DMS 273 treated with DMSO at 0.1 percent for 48 hours (cell line): ENCODE measurements around the gene ZNF157.

Experiments
- DNase-seq: peaks from one replicate; lab custom pipeline; 2025; lab: John Stamatoyannopoulos, UW

The ZNF157 gene

DNA sequence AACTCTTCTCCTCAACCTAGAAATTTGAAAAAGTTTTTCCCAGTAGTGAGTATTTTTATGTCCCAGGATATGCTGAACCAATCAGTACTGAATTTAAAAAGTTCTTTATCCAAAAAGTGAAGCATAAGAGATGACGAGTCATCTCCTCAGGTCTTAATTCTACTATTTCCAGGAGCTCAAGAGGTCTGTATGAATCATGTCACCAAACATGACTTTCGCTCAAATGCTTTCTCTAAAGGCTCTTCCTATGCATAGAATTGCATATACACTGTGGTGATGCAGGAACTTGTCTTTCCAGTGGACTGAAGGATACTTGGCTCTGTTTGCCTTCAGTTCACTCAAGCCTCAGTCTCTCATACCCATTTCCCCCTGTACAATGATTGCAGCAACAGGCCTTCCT is 76.6 kb downstream of the ZNF157 start:
- no peak for DNase-seq

DNA sequence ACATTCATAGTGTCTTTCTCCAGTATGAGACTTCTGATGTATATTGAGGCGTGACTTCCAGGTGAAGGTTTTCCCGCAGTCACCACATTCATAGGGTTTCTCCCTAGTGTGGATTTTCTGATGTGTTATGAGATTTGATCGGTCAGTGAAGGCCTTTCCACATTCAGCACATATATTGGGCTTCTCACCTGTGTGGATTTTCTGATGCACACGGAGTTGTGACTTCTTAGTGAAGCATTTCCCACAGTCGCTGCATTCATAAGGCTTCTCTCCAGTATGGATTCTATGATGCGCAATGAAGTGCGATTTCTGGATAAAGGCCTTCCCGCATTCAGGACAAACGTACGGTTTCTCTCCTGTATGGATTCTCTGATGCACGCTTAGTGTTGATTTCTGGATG is 77.2 kb downstream of the ZNF157 start:
- DNase-seq: no peak

DNA sequence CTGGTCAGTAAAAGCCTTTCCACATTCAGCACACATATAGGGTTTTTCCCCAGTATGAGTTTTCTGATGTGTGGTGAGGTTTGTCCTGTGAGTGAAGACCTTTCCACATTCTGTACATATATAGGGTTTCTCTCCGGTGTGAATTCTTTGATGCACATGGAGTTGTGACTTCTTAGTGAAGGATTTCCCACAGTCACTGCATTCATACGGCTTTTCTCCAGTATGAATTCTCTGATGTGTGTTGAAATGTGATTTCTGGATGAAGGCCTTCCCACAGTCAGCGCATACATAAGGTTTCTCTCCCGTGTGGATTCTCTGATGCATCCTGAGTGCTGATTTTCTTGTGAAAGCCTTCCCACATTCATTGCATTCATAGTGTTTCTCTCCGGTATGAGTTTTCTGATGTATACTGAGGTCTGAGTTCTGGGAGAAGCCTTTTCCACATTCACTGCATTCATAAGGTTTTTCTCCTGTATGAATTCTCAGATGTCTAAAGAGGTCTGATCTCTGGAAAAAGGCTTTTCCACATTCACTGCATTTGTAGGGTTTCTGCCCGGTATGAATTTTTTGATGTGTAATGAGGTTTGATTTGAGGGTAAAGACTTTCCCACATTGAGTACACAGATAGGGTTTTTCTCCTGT is 77.9 kb downstream of the ZNF157 start:
- DNase-seq: no peak

DNA sequence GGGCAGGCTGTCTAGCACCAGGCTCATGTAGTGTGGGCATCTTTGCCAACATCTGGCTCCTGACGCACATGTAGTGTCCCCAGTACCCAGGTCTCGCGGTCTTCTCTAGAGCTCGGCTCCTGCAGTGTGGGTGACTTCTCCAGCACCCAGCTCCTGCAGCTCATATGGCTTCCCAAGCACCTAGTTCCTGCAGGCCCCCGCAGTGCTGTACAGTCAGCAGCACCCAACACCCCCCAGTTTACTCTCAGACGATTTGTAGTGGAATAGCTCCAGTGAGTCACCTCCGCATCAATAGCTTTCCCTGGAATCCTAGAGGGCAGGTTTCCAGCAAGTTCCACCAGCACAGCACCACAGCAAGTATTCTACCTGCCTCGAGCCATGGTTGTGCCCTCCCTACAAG is 81.7 kb downstream of the ZNF157 start:
- DNase-seq: no peak

DNA sequence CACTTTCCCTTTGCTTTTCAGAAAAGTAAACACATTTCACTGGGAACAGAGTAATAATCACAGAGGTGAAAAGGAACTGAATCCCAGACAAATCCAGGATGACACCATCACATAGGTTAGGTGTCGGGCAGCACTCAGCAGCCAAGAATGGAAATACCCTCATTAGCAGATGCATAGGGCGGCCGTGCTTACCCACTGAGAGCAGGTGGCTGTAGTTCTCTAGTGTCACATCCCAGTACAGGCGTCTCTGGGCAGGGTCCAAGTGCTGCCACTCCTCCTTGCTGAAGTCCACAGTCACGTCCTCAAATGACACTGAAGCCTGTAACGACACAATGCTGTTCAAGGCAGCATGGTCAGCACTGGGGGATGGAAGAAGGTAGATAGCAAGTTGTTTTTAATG is 85.7 kb downstream of the ZNF157 start:
- no peak for DNase-seq

DNA sequence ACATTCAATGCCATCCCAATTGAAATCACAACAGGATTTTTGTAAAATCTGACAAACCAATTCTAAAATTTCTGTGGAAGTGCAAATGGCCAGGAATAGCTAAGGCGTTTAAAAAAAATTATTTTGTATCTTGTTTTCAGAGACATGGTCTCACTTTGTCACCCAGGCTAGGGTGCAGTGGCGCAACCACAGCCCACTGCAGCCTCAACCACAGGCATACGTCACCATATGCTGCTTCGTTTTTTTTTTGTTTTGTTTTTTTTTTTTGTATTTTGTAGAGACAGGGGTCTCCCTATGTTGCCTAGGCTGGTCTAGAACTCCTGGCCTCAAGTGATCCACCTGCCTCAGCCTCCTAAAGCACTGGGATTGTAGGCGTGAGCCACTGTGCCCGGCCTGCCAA is 88.2 kb downstream of the ZNF157 start:
- no peak for DNase-seq

DNA sequence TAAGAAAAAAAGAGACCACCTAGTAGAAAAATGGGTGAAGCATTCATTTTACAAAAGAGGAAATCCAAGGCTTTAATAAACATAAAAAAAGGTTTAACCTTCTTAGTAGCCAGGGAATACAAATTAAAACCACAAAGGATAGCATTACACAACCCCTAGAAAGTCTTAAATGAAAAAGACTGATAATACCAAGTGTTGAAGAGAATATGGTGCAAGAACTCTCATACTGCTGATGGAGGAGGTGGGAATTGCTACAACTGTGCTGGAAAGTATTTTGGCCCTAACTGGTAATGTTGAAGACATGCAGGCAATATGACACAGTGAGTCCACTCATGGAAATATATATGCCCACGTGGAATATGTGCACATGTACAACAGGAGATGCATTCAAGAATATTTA is 90.2 kb downstream of the ZNF157 start:
- DNase-seq: no peak
